Measurements from ENCODE around the gene SH3BP4. TPM values are rescaled to one million over a fixed set of nuclear protein-coding genes. Genes with fewer than 3 reads are reported as not detected.

The SH3BP4 gene
- total and polyA plus RNA-seq, 2 of the 13 experiments (the other 11 are each of a cell fraction or from before 2014, with no cell fraction given), result 34.6 to 99.1 TPM

GRCh38 chr2:234952270-234953115 is 676 bp downstream of the SH3BP4 start (continued):
- TF ChIP-seq PCBP1 (IDR thresholded peaks at IDR 0.05; ENCODE audit: borderline replicate concordance, low read depth, low read length) (no peak), PRMT3 (CRISPR knock-in tag; IDR thresholded peaks at IDR 0.05; ENCODE audit: borderline replicate concordance, low read depth) (no peak), ZNF781 (CRISPR knock-in tag; IDR thresholded peaks at IDR 0.05; ENCODE audit: borderline replicate concordance, not compliant biosample characterization) (peak; percentile 4), MIXL1 (CRISPR knock-in tag; IDR thresholded peaks at IDR 0.05) (no peak), BRF2 (CRISPR knock-in tag; IDR thresholded peaks at IDR 0.05) (no peak), CCAR2 (optimal IDR thresholded peaks at IDR 0.05; ENCODE audit: low read depth, low read length) (no peak), HDAC1 (CRISPR knock-in tag; IDR thresholded peaks at IDR 0.05) (no peak; the same call in 1 of the 2 replicates), SUZ12 (IDR thresholded peaks at IDR 0.05; ENCODE audit: low read depth, low read length) (no peak), LCORL (IDR thresholded peaks at IDR 0.05) (no peak), LCORL (CRISPR knock-in tag; IDR thresholded peaks at IDR 0.05) (no peak), ZNF44 (CRISPR knock-in tag; IDR thresholded peaks at IDR 0.05) (no peak), IRF9 (CRISPR knock-in tag; IDR thresholded peaks at IDR 0.05; ENCODE audit: borderline replicate concordance) (peak; percentile 48; the same call in 1 of the 2 replicates), ZFP82 (CRISPR knock-in tag; IDR thresholded peaks at IDR 0.05; ENCODE audit: borderline replicate concordance) (peak; percentile 64; the same call in 1 of the 2 replicates), TRIM22 (IDR thresholded peaks at IDR 0.05) (no peak), TERF1 (CRISPR knock-in tag; IDR thresholded peaks at IDR 0.05) (no peak), MLX (CRISPR knock-in tag; IDR thresholded peaks at IDR 0.05) (no peak), DBP (CRISPR knock-in tag; IDR thresholded peaks at IDR 0.05; ENCODE audit: not compliant biosample characterization) (no peak), POLR2G (IDR thresholded peaks at IDR 0.05; ENCODE audit: low read depth, low read length) (no peak), SIX1 (CRISPR knock-in tag; IDR thresholded peaks at IDR 0.05; ENCODE audit: borderline replicate concordance) (0 out of 2 replicates have a peak, but pooled peaks have one; percentile 19), ZBTB49 (CRISPR knock-in tag; IDR thresholded peaks at IDR 0.05; ENCODE audit: borderline replicate concordance) (no peak)

Measured in HepG2 (cell line).